ENCODE results near the gene SNRPB.

- TF ChIP-seq CTCF (IDR thresholded peaks at IDR 0.05) (no peak), POLR2A (IDR thresholded peaks at IDR 0.05) (no peak)
Observed at GRCh38 chr20:2480381-2480780, 9.8 kb upstream of the SNRPB start.

Data from body of pancreas (tissue), 4 donors.